ENCODE measurements around the gene GNG8.

DNA sequence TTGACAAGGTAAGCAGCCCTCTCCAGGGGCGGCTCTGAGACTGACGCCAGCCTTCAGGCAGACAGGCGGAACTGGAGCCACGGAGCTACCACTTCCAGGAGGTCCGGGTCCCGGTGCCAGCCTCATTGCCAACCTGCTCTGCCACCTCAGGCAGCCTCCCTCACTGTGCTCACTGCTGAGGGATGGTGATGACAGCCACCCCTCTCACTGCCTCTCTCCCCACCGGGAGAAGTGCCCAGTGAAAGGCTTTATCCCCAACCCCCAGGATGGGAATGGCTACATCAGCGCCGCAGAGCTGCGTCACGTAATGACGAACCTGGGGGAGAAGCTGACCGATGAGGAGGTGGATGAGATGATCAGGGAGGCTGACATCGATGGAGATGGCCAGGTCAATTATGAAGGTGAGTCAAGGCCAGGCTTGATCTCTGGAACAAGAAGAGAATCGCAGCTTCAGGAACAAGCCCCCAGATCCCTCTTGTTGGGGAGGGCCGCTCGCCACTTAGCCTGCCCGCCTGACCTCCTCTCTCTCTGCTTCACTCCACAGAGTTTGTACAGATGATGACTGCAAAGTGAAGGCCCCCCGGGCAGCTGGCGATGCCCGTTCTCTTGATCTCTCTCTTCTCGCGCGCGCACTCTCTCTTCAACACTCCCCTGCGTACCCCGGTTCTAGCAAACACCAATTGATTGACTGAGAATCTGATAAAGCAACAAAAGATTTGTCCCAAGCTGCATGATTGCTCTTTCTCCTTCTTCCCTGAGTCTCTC is 27.2 kb downstream of the GNG8 start:
- no peak for TF ChIP-seq EZH2 (IDR thresholded peaks at IDR 0.05; ENCODE audit: borderline replicate concordance, insufficient read depth, low read length, poor library complexity, severe bottlenecking)
- TF ChIP-seq, protein P1, sequence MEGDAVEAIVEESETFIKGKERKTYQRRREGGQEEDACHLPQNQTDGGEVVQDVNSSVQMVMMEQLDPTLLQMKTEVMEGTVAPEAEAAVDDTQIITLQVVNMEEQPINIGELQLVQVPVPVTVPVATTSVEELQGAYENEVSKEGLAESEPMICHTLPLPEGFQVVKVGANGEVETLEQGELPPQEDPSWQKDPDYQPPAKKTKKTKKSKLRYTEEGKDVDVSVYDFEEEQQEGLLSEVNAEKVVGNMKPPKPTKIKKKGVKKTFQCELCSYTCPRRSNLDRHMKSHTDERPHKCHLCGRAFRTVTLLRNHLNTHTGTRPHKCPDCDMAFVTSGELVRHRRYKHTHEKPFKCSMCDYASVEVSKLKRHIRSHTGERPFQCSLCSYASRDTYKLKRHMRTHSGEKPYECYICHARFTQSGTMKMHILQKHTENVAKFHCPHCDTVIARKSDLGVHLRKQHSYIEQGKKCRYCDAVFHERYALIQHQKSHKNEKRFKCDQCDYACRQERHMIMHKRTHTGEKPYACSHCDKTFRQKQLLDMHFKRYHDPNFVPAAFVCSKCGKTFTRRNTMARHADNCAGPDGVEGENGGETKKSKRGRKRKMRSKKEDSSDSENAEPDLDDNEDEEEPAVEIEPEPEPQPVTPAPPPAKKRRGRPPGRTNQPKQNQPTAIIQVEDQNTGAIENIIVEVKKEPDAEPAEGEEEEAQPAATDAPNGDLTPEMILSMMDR (IDR thresholded peaks at IDR 0.05; ENCODE audit: poor library complexity, severe bottlenecking), result no peak
